BLaER1 (cell line): ENCODE data around the gene AFF1.
"Not testable (repeated sequence)": the region's sequence is repeated elsewhere in the genome, so short reads cannot be mapped to it uniquely, and the experiment has no call there.

Experiments
- H3K27ac ChIP-seq: shearing (Covaris generic); formaldehyde crosslinking; 2 replicates; pipeline ENCODE4 v1.8.1; 2022
- H3K27me3 ChIP-seq: shearing (Covaris generic); formaldehyde crosslinking; 2 replicates; pipeline ENCODE4 v1.8.1; 2022
- H3K36me3 ChIP-seq: shearing (Covaris generic); formaldehyde crosslinking; 2 replicates; pipeline ENCODE4 v1.8.1; 2022
- H3K4me1 ChIP-seq: shearing (Covaris generic); formaldehyde crosslinking; 2 replicates; pipeline ENCODE4 v1.8.1; 2022
- H3K4me2 ChIP-seq: shearing (Covaris generic); formaldehyde crosslinking; 2 replicates; pipeline ENCODE4 v1.8.1; 2022
- H3K4me3 ChIP-seq: shearing (Covaris generic); formaldehyde crosslinking; 2 replicates; pipeline ENCODE4 v1.8.1; 2022
- H3K9ac ChIP-seq: shearing (Covaris generic); formaldehyde crosslinking; 2 replicates; pipeline ENCODE4 v1.8.1; 2022
- H3K9me3 ChIP-seq: shearing (Covaris generic); formaldehyde crosslinking; 2 replicates; pipeline ENCODE4 v1.8.1; 2022
- H4K20me1 ChIP-seq: shearing (Covaris generic); formaldehyde crosslinking; 2 replicates; pipeline ENCODE4 v1.8.1; 2022
- Cebpa-rat ChIP-seq: shearing (Covaris generic); IDR thresholded peaks from 2 replicates; pipeline ENCODE4 v1.8.1; 2022

The AFF1 gene

DNA sequence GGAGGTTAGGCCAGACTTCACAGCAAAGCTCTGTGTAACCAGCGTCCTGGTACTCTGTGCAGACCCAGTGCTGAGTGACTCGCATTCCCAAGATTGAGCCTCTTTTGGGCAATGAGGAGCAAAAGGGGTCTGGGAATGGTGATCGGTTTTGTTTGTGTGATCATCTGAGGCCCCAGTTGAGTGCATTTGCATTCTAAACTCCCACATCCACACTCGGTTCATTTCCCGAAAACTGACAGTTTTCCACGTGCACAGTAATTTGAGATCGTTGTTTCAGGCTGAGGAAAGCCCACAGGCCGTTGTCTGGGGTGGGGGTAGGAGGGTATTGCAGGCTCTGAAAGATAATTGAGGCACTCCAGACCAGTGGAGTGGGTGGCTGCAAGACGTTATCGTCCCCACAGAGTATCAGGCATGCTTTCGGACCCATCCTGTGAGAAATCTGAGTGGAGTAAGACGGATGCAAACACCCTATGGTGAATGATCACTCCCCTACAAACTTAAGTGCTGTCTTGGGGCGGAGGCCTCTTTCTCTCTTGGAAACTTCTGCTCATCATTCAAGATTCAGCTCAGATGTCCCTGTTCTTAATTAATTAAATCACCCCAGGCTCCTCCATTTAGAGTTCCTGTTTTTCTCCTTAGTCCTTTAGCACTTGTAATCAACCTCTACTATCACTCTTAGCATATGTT, 96.1 kb downstream of the AFF1 start:
- no peak overlapping the region for H3K4me3 ChIP-seq
- peaks cover 25% of the 10 kb centered on the region for H3K36me3 ChIP-seq
- peaks cover 100% of the 10 kb centered on the region for H4K20me1 ChIP-seq
- H3K9ac ChIP-seq: no peak overlapping the region
- H3K27me3 ChIP-seq: no peaks in the 10 kb centered on the region
- no peak for TF ChIP-seq Cebpa-rat
- H3K9me3 ChIP-seq: no peaks in the 10 kb centered on the region
- peak overlapping the region; percentile 18; the same call in 1 of the 2 replicates for H3K4me2 ChIP-seq
- peaks cover 91% of the 10 kb centered on the region for H3K4me1 ChIP-seq
- H3K27ac ChIP-seq: peak overlapping the region; percentile 7; the same call in 1 of the 2 replicates

DNA sequence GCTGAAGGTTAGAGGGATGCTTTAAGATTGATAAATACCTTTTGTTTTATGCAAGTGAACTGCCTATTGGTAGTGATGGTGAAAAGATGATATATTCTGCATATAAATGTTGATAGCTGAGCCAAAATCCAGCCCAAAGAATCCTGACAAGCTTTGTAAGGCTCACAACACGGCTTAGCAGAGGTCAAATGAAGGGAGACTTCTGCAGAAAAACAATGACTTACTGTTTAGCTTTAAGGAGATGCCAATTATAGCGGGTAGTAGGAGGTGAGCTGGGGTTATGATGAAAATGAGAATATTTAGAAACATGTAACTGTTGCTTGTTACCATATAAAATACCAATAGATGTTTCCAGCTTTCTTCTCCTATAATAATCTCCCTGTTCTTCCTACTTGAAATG, 97.1 kb downstream of the AFF1 start:
- H3K4me3 ChIP-seq: no peak overlapping the region
- H3K9ac ChIP-seq: no peak overlapping the region
- peaks cover 91% of the 10 kb centered on the region for H3K4me1 ChIP-seq
- no peak overlapping the region for H3K4me2 ChIP-seq
- peaks cover 25% of the 10 kb centered on the region for H3K36me3 ChIP-seq
- peaks cover 100% of the 10 kb centered on the region for H4K20me1 ChIP-seq
- no peaks in the 10 kb centered on the region for H3K27me3 ChIP-seq
- H3K9me3 ChIP-seq: no peaks in the 10 kb centered on the region
- no peak for TF ChIP-seq Cebpa-rat
- H3K27ac ChIP-seq: no peak overlapping the region

DNA sequence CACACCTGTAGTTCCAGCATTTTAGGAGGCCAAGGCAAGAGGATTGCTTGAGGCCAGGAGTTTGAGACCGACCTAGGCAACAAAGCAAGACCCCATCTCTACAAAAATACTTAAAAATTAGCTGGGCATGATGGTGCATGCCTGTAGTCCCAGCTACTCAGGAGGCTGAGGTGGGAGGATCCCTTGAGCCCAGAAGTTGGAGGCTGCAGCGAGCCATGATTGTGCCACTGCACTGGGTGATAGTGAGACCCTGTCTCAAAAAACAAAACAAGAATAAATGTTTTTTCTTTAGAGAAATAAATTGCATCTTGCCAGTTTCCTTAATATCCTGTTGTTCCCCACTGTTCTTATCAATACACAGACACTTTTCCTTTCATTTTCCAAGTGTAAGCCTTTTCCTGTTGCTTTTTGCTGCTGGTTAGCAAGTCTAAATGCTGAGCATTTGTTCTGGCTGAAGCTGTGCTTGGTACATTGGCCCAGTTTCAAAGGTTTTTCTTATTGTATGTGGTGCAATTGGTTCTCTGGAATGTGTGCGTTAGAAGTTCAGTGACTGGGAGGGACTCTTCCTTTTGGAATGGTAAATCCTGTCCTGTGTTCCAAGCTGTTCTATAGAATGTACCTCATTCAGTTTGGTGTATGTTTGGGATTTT, 98.2 kb downstream of the AFF1 start:
- Histone ChIP-seq H3K4me3 (no peak overlapping the region), H3K4me1 (peaks cover 92% of the 10 kb centered on the region), H4K20me1 (peaks cover 100% of the 10 kb centered on the region), H3K9ac (no peak overlapping the region), H3K4me2 (no peak overlapping the region), H3K27me3 (no peaks in the 10 kb centered on the region), H3K36me3 (peaks cover 25% of the 10 kb centered on the region), H3K27ac (no peak overlapping the region), H3K9me3 (no peaks in the 10 kb centered on the region)
- TF ChIP-seq Cebpa-rat: no peak

DNA sequence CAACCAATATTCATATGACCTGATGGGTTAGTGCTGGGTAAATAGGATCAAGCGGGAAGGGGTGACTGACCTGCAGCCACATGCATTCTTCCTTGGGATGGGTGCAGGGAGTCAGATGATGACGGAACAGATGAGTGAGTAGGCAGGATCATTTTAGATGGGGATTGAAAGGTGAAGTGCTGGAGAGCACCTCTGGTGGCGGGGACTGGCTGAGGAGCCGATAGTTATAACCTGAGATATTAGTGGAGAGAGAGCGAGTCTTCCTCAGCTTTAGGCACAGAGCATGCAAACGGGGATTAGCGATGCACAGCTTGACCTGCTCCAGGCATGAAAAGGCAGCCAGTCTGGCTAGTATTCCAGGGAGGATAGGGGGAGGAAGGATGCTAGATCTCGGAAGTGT, 99.1 kb downstream of the AFF1 start:
- Histone ChIP-seq H3K9me3 (no peaks in the 10 kb centered on the region), H3K27me3 (no peaks in the 10 kb centered on the region), H3K4me1 (peaks cover 97% of the 10 kb centered on the region), H3K27ac (no peak overlapping the region), H4K20me1 (peaks cover 100% of the 10 kb centered on the region), H3K9ac (no peak overlapping the region), H3K4me2 (peak overlapping the region; percentile 4; the same call in 1 of the 2 replicates), H3K4me3 (no peak overlapping the region), H3K36me3 (peaks cover 20% of the 10 kb centered on the region)
- TF ChIP-seq Cebpa-rat: no peak

DNA sequence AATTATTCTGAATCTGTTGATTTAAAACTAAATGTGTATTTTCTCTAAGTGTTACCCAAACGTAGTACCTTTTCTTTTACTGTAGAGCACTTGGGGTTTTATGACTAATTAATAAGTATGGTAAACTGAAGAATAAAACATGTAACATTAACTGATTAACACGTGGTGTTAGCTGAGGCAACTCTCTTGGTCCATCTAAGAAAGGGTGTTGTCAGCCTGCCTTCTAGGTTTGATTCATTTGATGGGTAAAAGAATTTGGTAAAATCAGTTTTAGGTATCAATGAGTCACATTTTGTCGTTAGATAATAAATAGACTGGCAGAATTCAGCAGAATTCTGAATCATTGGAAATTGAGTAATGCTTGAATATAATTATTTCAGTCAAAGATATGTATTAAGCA, 99.7 kb downstream of the AFF1 start:
- H3K9ac ChIP-seq: no peak overlapping the region
- peaks cover 97% of the 10 kb centered on the region for H3K4me1 ChIP-seq
- no peak for TF ChIP-seq Cebpa-rat
- peak overlapping the region; percentile 77; the same call in 1 of the 2 replicates for H3K4me2 ChIP-seq
- H3K9me3 ChIP-seq: no peaks in the 10 kb centered on the region
- no peak overlapping the region for H3K4me3 ChIP-seq
- H3K27ac ChIP-seq: no peak overlapping the region
- H4K20me1 ChIP-seq: peaks cover 100% of the 10 kb centered on the region
- no peaks in the 10 kb centered on the region for H3K27me3 ChIP-seq
- peaks cover 19% of the 10 kb centered on the region for H3K36me3 ChIP-seq

DNA sequence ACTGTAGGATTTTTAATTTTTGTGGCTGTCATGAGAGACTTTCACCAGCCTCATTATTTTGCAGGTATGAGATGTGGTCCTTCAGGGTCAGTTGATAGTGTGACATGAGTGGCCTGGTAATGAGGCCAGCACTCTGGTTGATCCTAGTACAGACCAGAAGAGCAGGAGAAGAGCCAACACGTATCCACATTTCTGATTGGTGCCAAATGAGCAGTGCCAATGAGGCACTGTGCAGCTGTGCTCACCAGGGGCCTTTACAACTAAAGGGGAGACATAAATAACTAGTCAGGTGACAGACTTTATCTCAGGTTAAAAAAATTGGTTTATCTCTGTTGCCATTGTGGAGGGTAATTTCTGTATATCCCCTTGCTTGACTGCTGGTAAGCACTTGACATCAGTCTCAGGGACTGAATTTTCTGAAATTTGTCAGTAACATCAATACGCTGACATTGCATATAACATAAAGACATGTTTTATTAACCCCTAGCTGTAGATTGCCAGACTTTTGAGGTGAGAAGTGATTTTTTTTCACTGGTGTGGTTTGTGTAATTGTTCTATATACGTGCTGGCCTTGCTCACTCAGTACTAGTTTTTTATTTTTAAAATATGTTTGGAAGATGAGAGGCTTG, 101.2 kb downstream of the AFF1 start:
- H3K27me3 ChIP-seq: no peaks in the 10 kb centered on the region
- peak overlapping the region; percentile 77 for H3K4me2 ChIP-seq
- H3K9me3 ChIP-seq: no peaks in the 10 kb centered on the region
- H3K9ac ChIP-seq: no peak overlapping the region
- H3K4me1 ChIP-seq: peaks cover 97% of the 10 kb centered on the region
- H4K20me1 ChIP-seq: peaks cover 100% of the 10 kb centered on the region
- TF ChIP-seq Cebpa-rat: no peak
- H3K4me3 ChIP-seq: no peak overlapping the region
- peaks cover 25% of the 10 kb centered on the region for H3K36me3 ChIP-seq
- no peak overlapping the region for H3K27ac ChIP-seq

DNA sequence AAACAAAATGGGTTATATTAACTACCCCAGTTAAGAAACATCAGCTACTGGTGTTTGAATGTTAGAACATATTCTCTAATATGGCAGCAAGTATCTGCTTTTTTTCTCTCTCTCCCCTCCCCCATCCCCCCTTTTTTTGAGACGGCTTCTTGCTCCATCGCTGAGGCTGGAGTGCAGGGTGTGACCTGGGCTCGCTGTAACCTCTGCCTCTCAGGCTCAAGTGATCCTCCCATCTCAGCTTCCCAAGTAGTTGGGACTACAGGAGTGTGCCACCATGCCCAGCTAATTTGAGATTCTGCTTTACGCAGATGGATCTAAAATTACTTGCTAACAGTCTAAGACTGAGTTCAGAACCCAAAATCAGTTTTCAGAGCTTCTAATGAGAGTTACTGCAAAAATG, 101.9 kb downstream of the AFF1 start:
- peaks cover 97% of the 10 kb centered on the region for H3K4me1 ChIP-seq
- TF ChIP-seq Cebpa-rat: no peak
- no peak overlapping the region for H3K27ac ChIP-seq
- no peaks in the 10 kb centered on the region for H3K27me3 ChIP-seq
- H3K9ac ChIP-seq: no peak overlapping the region
- H3K36me3 ChIP-seq: peaks cover 27% of the 10 kb centered on the region
- H3K4me2 ChIP-seq: peak overlapping the region; percentile 77
- H3K9me3 ChIP-seq: no peaks in the 10 kb centered on the region
- H3K4me3 ChIP-seq: no peak overlapping the region
- peaks cover 100% of the 10 kb centered on the region for H4K20me1 ChIP-seq

DNA sequence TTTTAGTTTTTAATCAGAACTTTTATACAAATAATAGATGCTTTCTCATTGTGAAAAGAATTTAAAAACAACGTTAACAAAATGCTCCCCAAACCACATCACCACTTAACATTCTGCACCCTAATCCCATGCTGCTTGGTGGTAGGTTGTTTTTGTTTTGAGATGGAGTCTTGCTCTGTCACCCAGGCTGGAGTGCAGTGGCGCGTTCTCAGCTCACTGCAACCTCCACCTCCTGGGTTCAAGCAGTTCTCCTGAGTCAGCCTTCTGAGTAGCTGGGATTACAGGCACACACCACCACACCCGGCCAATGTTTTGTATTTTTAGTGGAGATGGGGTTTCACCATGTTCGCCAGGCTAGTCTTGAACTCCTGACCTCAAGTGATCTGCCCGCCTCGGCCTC, 102.4 kb downstream of the AFF1 start:
- Histone ChIP-seq H3K27ac (peak overlapping the region; percentile 9; the same call in 1 of the 2 replicates), H3K4me2 (peak overlapping the region; percentile 77), H4K20me1 (peaks cover 100% of the 10 kb centered on the region), H3K4me1 (peaks cover 98% of the 10 kb centered on the region), H3K36me3 (peaks cover 27% of the 10 kb centered on the region)
- H3K4me3 ChIP-seq, H3K9me3 ChIP-seq, H3K9ac ChIP-seq, H3K27me3 ChIP-seq: not testable (repeated sequence)

DNA sequence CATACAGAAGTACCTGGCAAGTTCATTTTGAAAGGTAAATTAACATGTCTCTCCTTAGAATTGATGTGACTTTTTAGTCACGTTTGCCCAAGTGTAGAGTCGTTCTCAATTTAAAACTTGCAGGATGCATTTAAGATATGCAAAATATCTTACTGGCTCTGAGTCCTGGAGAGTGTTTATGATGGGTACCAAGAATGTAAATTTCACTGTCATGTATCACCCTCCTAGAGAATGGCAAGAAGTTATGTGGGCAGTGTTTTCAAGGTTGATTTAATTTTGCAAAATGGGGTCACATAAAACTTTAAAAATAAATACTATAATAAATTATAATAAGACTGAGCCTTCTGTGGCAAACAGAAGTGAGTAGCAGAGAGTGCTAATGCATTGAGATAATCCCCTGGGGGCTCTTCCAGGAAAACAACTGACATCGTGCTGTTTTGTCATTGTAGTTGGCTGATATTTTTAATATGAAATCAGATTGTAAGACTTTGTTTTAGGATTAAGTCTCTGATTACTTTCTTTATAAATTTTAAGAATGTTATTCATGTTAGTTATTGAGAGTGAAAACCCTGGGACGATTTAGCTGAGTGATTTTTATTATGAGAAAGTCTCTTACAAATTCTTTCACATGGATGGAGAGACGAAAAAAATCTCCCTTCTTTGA, 103.0 kb downstream of the AFF1 start:
- Histone ChIP-seq H3K9me3 (no peaks in the 10 kb centered on the region), H4K20me1 (peaks cover 100% of the 10 kb centered on the region), H3K27me3 (no peaks in the 10 kb centered on the region), H3K4me1 (peaks cover 100% of the 10 kb centered on the region), H3K36me3 (peaks cover 27% of the 10 kb centered on the region), H3K4me3 (no peak overlapping the region), H3K27ac (peak overlapping the region; percentile 9; the same call in 1 of the 2 replicates), H3K9ac (0 out of 2 replicates have a peak overlapping the region, but pooled peaks have one; percentile 30), H3K4me2 (peak overlapping the region; percentile 77)
- no peak for TF ChIP-seq Cebpa-rat
